Mucosa of rectum (tissue), 2 donors: ENCODE results near the gene CABLES2.

ENCODE experiments used
- H3K27ac ChIP-seq, 2 donors: one replicate each; pipeline ENCODE4 v1.7.0; 2013; ENCODE audit warnings: inconsistent platforms in 2 of 2, low read depth in 2 of 2, low read length in 2 of 2
- H3K27me3 ChIP-seq, 2 donors: one replicate each; pipeline ENCODE4 v1.7.0; 2013; ENCODE audit warnings: low read length in 2 of 2; ENCODE audit not compliant: control insufficient read depth in 2 of 2, insufficient read depth in 2 of 2
- H3K36me3 ChIP-seq, 2 donors: one replicate each; pipeline ENCODE4 v1.7.0; 2013; ENCODE audit warnings: low read length in 2 of 2; ENCODE audit not compliant: control insufficient read depth in 2 of 2, insufficient read depth in 2 of 2
- H3K4me1 ChIP-seq, 2 donors: one replicate each; pipeline ENCODE4 v1.7.0; 2013; ENCODE audit warnings: low read length in 2 of 2, mild to moderate bottlenecking in 1 of 2; ENCODE audit not compliant: control insufficient read depth in 2 of 2, insufficient read depth in 2 of 2
- H3K4me3 ChIP-seq, 2 donors: one replicate each; pipeline ENCODE4 v1.7.0; 2013; ENCODE audit warnings: low read length in 2 of 2
- H3K9ac ChIP-seq, 2 donors: one replicate each; pipeline ENCODE4 v1.7.0; 2013; ENCODE audit warnings: low read length in 2 of 2, low read depth in 1 of 2, mild to moderate bottlenecking in 1 of 2
- H3K9me3 ChIP-seq, 2 donors: one replicate each; pipeline ENCODE4 v1.7.0; 2013; ENCODE audit warnings: low read length in 2 of 2; ENCODE audit not compliant: control insufficient read depth in 2 of 2
- donor health status: healthy.
- donor health status: Normal muscosa, but diverticular disease.

Gene CABLES2

GRCh38 chr20:62417981-62418708, 11.1 kb upstream of the CABLES2 start:
- H3K4me1 ChIP-seq, result peaks cover 15 to 16% of the 10 kb centered on the region in 2 donors
- H3K9me3 ChIP-seq, result no peaks in the 10 kb centered on the region
- H3K27ac ChIP-seq, result no peak overlapping the region
- H3K36me3 ChIP-seq, result no peaks in the 10 kb centered on the region
- no peak overlapping the region for H3K9ac ChIP-seq
- no peaks in the 10 kb centered on the region for H3K27me3 ChIP-seq
- no peak overlapping the region for H3K4me3 ChIP-seq

- no peak overlapping the region for H3K27ac ChIP-seq
- no peaks in the 10 kb centered on the region for H3K9me3 ChIP-seq
- peaks cover 23 to 26% of the 10 kb centered on the region in 2 donors for H3K4me1 ChIP-seq
- no peak overlapping the region for H3K4me3 ChIP-seq
- no peaks in the 10 kb centered on the region for H3K36me3 ChIP-seq
- no peak overlapping the region for H3K9ac ChIP-seq
- H3K27me3 ChIP-seq, result no peaks in the 10 kb centered on the region
Observed at GRCh38 chr20:62416651-62417637, 9.9 kb upstream of the CABLES2 start.

- no peaks in the 10 kb centered on the region for H3K9me3 ChIP-seq
- H3K9ac ChIP-seq, result no peak overlapping the region
- H3K4me3 ChIP-seq, result no peak overlapping the region
- no peaks in the 10 kb centered on the region for H3K36me3 ChIP-seq
- H3K27ac ChIP-seq, result no peak overlapping the region
- no peaks in the 10 kb centered on the region for H3K27me3 ChIP-seq
- peaks cover 35 to 40% of the 10 kb centered on the region in 2 donors for H3K4me1 ChIP-seq
Observed at GRCh38 chr20:62415354-62416111, 8.4 kb upstream of the CABLES2 start.

- H3K9ac ChIP-seq, result peak overlapping the region in 1 of 2 donors; percentile 77
- no peaks in the 10 kb centered on the region for H3K27me3 ChIP-seq
- H3K36me3 ChIP-seq, result no peaks in the 10 kb centered on the region
- H3K4me1 ChIP-seq, result peaks cover 47 to 54% of the 10 kb centered on the region in 2 donors
- peak overlapping the region in 1 of 2 donors; percentile 26 for H3K4me3 ChIP-seq
- H3K9me3 ChIP-seq, result no peaks in the 10 kb centered on the region
- peak overlapping the region; percentile 92 to 93 for H3K27ac ChIP-seq
Observed at GRCh38 chr20:62413896-62414481, 6.9 kb upstream of the CABLES2 start.

- Histone ChIP-seq H3K27me3 (no peaks in the 10 kb centered on the region), H3K27ac (peak overlapping the region; percentile 92 to 93), H3K4me1 (peaks cover 50 to 57% of the 10 kb centered on the region in 2 donors), H3K36me3 (no peaks in the 10 kb centered on the region), H3K4me3 (peak overlapping the region; percentile 62 to 67), H3K9ac (peak overlapping the region; percentile 6 to 77), H3K9me3 (no peaks in the 10 kb centered on the region)
Observed at GRCh38 chr20:62413025-62413570, 6.0 kb upstream of the CABLES2 start.

- no peaks in the 10 kb centered on the region for H3K36me3 ChIP-seq
- peak overlapping the region; percentile 62 to 67 for H3K4me3 ChIP-seq
- H3K4me1 ChIP-seq, result peaks cover 57 to 64% of the 10 kb centered on the region in 2 donors
- H3K27me3 ChIP-seq, result no peaks in the 10 kb centered on the region
- peak overlapping the region; percentile 92 to 93 for H3K27ac ChIP-seq
- H3K9me3 ChIP-seq, result no peaks in the 10 kb centered on the region
- peak overlapping the region; percentile 72 to 77 for H3K9ac ChIP-seq
Observed at GRCh38 chr20:62412194-62413024, 5.3 kb upstream of the CABLES2 start.

- peak overlapping the region; percentile 92 to 93 for H3K27ac ChIP-seq
- peaks cover 58 to 64% of the 10 kb centered on the region in 2 donors for H3K4me1 ChIP-seq
- H3K9me3 ChIP-seq, result no peaks in the 10 kb centered on the region
- H3K4me3 ChIP-seq, result peak overlapping the region; percentile 62 to 67
- H3K36me3 ChIP-seq, result no peaks in the 10 kb centered on the region
- no peaks in the 10 kb centered on the region for H3K27me3 ChIP-seq
- peak overlapping the region; percentile 72 to 77 for H3K9ac ChIP-seq
Observed at GRCh38 chr20:62411479-62412193, 4.6 kb upstream of the CABLES2 start.

- peak overlapping the region; percentile 62 to 67 for H3K4me3 ChIP-seq
Observed at GRCh38 chr20:62410746-62411478, 3.8 kb upstream of the CABLES2 start.

More at GRCh38 chr20:62410746-62411478, 3.8 kb upstream of the CABLES2 start:
- no peaks in the 10 kb centered on the region for H3K9me3 ChIP-seq
- H3K9ac ChIP-seq, result peak overlapping the region; percentile 1 to 77
- peak overlapping the region; percentile 92 to 93 for H3K27ac ChIP-seq
- H3K36me3 ChIP-seq, result no peaks in the 10 kb centered on the region
- H3K27me3 ChIP-seq, result no peaks in the 10 kb centered on the region
- peaks cover 65 to 71% of the 10 kb centered on the region in 2 donors for H3K4me1 ChIP-seq
